H54 (cell line): ENCODE results near the gene ULK4.

Source experiments
- DNase-seq: peaks from one replicate; pipeline ENCODE4 v3.0.0; 2011; ENCODE audit warnings: low spot score, mixed read lengths; ENCODE audit not compliant: insufficient read length
- FAIRE-seq: peaks from 3 replicates; lab custom pipeline; 2011; peaks lifted over from hg19 to GRCh38; lab: Jason Lieb, UNC
- POLR2A ChIP-seq: IDR thresholded peaks from 2 replicates; pipeline ENCODE4 v1.6.1; 2011; ENCODE audit warnings: low read depth, mild to moderate bottlenecking, low read length

ULK4 gene

DNA sequence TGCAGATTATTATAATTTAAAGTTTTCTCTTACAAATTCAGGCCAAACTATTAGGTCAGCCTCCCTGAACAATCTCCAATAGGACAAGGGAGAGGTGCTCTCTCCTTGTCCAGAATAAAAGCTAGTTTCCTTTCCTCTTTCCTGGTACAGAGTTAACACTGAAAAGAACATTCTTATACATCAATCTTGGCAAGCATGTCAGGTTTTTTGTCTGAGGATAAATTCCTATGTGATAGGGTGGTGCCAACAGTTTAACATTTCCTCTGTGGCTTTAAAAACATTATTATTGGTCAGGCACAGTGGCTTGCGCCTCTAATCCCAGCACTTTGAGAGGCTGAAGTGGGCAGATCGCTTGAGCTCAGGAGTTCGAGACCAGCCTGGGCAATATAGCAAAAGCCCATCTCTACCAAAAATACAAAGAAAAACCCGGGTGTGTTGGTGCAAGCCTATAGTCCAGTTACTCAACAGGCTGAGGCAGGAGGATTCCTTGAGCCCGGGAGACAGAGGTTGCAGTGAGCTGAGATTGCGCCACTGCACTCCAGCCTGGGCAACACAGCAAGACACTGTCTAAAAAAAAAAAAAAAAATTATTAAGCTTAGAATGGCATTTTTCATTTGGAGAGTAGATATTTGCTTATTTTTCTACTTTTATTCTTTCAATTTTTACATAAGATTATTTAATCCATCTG lies 13.7 kb upstream of the ULK4 start:
- no peak for TF ChIP-seq POLR2A
- FAIRE-seq (no peak), DNase-seq (no peak)

DNA sequence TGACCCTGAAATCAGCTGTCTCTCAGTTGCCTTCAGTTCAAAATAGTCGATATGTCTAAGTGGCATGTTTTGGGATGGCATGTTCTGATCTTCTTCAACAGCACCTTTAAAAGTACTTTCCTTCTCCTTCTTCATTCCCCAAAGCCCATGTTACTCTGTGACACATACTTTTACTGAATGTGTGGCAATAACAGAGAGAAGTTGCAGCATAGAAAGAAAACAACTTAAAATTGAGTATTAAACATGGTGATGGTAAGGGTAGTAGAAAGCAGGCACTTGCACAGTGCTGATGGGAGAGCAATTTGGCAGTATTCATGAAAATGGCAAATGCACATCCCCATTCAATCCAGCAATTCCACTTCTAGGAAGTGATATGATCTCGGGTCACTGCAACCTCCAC lies 12.3 kb upstream of the ULK4 start:
- DNase-seq = no peak
- no peak for TF ChIP-seq POLR2A
- no peak for FAIRE-seq

GRCh38 chr3:41972802-41973201 lies 10.9 kb upstream of the ULK4 start:
- no peak for DNase-seq
- FAIRE-seq = no peak
- no peak for TF ChIP-seq POLR2A

DNA sequence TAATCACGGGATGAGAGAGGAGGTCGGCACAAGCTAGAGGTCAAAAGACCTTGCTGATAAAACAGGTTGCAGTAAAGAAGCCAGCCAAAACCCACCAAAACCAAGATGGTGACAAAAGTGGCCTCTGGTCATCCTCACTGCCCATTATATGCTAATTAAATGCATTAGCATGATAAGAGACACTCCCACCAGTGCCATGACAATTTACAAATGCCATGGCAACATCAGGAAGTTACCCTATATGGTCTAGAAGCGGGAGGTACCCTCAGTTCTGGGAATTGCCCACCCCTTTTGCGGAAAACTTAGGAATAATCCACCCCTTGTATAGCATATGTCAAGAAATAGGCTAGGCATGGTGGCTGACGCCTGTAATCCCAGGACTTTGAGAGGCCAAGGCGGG lies 4.3 kb upstream of the ULK4 start:
- no peak for TF ChIP-seq POLR2A
- FAIRE-seq = no peak
- DNase-seq = no peak

- TF ChIP-seq POLR2A = no peak
- no peak for DNase-seq
- FAIRE-seq = no peak
Observed at GRCh38 chr3:41963823-41964222, 1.9 kb upstream of the ULK4 start.

DNA sequence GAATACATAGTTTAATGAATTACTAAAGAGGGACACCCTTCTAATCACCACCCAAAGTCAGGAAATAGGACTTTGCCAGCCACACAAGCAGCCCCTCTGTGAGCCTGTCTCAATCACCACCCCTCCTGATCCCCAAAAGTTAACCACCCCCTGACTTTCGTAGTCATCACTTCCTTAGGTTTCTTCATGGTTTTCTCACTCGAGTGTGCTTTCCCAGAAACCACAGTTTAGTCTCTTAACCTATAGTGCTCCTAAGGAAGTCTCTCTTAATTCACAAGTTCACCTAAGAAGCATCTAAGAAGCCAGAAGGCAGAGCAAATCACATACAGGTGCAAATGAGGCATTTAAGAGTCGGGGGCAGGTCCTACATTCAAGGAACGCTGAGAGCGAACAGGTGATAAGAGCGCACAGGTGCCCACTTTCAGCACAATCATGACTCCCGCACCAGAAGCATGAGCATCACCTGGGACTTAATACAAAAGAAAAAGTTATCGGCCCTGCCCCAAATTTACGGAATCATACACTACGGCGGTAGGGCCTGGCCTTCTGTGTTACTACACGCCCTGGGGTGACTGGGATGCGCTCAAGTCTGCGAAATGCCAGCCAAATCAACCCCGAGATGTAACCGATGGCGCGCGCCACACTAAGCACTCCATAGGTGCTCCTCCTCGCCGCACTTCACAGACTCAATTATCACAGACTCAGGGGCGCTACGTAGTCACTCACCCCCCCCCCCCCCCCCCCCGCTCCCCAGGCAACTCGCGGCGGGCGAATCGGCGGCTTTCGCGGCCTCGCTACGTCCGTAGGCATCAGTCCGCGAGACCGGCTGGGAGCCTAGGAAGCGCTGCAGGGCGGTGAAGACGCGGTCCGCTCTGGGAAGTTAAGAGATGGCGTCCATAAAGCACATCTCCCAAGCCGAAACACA lies 815 bp downstream of the ULK4 start:
- DNase-seq = peak; percentile 28
- no peak for FAIRE-seq
- no peak for TF ChIP-seq POLR2A

DNA sequence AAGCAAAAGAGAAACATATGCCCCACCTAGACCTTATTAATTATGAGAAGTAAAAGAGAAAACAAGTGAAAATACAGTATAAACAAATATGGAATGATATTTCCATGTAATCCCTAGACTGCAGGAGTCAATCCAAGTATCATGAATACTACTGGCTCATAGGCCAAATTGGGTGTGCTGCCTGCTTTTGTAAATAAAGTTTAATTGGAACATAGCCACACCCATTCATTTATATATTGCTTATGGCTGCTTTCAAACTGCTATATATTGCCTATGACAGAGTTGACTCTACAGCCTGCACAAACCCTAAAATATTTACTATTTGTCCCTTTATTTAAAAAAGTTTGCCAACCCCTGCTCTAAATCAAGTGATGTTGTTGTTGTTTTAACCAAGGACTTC lies 5.3 kb downstream of the ULK4 start:
- no peak for TF ChIP-seq POLR2A
- FAIRE-seq = no peak
- DNase-seq = no peak

DNA sequence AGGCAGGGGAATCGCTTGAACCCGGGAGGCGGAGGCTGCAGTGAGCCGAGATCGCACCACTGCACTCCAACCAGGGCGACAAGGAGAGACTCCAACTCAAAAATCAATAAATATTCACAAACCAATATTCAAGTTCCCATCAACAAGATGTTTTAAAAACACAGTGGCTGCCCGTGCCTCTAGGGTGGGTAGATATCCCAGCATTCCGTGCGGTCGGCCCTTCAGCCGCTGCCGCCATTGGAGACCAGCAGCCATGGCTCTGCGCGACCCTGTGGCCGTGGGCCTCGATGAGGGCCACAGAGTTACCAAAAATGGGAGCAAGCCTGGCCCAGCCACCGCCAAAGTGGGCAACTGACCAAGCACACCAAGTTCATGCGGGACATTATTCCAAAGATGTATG lies 6.7 kb downstream of the ULK4 start:
- TF ChIP-seq POLR2A = no peak
- no peak for FAIRE-seq

GRCh38 chr3:41943311-41943843 lies 18.5 kb downstream of the ULK4 start:
- DNase-seq = no peak
- no peak for FAIRE-seq
- TF ChIP-seq POLR2A = no peak

More for the DNA sequence above, 6.7 kb downstream of the ULK4 start:
- DNase-seq = no peak

- FAIRE-seq = no peak
- no peak for TF ChIP-seq POLR2A
Observed at GRCh38 chr3:41940393-41940792, 21.5 kb downstream of the ULK4 start.

GRCh38 chr3:41936384-41936783 lies 25.5 kb downstream of the ULK4 start:
- FAIRE-seq = no peak
- no peak for TF ChIP-seq POLR2A

More at GRCh38 chr3:41940393-41940792, 21.5 kb downstream of the ULK4 start:
- DNase-seq = no peak

GRCh38 chr3:41933154-41933676 lies 28.7 kb downstream of the ULK4 start:
- DNase-seq (no peak), FAIRE-seq (peak; percentile 84)
- no peak for TF ChIP-seq POLR2A

More at GRCh38 chr3:41936384-41936783, 25.5 kb downstream of the ULK4 start:
- DNase-seq = no peak

DNA sequence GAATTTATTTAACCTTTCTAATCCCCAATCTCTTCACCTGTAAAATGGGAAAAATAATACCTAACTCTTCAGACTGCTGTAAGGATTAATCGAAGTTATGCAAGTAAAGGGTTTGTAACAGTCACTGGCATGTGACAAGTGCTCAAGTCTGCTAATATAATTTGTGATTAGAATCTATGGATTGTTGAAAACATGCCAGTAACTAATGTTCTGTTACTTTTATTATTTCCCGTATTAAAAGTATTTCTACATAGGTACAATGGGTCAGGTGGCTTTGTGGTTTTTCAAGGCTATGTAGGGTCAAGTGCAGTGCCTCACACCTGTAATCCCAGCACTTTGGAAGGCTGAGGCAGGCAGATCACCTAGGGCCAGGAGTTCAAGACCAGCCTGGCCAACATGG lies 29.4 kb downstream of the ULK4 start:
- TF ChIP-seq POLR2A = no peak
- DNase-seq (no peak), FAIRE-seq (no peak)

DNA sequence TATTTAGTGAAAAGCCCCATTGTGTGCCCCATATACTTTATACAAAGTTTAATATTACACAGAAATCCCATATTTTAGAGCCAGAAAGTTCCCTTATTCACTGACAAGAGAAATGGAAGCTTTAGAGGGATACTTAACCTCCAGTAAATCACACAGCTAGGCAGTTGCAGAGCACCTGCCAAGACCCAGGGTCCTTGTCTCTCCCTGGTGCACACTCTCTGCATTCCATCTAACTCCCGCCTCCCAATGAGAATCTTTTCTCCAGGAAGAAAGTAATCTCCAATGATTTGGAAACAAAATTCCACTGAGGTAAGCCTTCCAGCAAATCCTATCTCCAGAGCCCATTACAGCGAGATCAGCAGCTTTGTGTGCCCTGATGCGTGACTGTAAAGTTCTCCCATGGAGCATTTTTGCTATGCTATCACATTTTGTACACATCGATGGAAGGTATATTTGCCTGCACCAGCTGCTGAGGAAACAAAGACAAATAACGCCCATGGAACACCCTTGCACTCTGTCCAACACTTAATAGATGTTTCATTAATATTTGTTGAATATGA lies 41.4 kb downstream of the ULK4 start:
- TF ChIP-seq POLR2A = no peak
- DNase-seq = no peak
- no peak for FAIRE-seq
